Measurements from ENCODE around the gene NAGK. TPM values are rescaled to one million over a fixed set of nuclear protein-coding genes. Genes with fewer than 3 reads are reported as not detected.

NAGK gene
- total RNA-seq, 2 experiments from 2014 or later = 97.8 to 211 TPM

DNA sequence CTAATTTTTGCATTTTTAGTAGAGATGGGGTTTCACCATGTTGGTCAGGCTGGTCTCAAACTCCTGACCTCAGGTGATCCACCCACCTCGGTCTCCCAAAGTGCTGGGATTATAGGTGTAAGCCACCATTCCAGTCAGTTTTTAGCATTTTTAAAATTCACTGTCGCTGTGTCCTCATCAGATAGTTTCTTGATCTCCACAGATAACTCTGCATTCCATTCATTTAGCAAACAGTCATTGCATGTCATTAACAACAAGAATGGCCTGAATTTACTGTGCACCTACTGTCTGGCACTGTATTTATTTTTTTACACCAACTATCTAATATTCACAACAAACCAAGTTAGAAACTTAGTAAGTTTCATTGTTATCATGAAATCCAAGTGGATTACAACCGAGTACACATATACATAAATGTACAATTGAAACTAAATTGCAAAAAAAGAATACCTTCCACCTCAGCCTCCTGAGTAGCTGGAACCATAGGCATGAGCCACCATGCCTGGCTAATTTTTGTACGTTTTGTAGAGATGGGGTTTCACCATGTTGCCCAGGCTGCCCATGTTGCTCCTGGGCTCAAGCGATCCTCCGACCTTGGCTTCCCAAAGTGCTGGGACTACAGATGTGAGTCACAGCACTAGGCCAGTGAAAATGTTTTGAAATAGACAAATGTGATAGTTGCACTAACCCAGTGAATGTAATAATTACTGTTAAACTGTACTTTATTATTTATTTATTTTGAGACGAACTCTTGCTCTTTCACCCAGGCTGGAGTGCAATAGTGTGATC lies 57.3 kb downstream of the NAGK start:
- CTCF ChIA-PET (ENCODE audit: unreplicated experiment) = no interaction called here
- no peak for DNase-seq (ENCODE audit: low spot score)
- POLR2A ChIA-PET = interaction anchor here (0.7 to 1.8 kb wide), 3 partner anchors 10 to 433 kb away, joined by 3 to 8 read pairs (median 5); no protein-coding TSS in a partner anchor
- no peak overlapping the region for H3K4me3 ChIP-seq (ENCODE audit: low read depth, low read length, poor library complexity, severe bottlenecking)
- H3K79me2 ChIP-seq (ENCODE audit: insufficient read depth, low read depth, low read length) = peaks cover 47% of the 10 kb centered on the region
- H4K20me1 ChIP-seq (ENCODE audit: insufficient read depth, low read length) = no peaks in the 10 kb centered on the region
- no peaks in the 10 kb centered on the region for H3K9me2 ChIP-seq (ENCODE audit: insufficient read depth, low read length)
- intact Hi-C loops (cut with micrococcal nuclease; ENCODE audit: unreplicated experiment) = no loop called here
- H2AFZ ChIP-seq (ENCODE audit: low read length) = no peak overlapping the region
- H3K36me3 ChIP-seq (ENCODE audit: insufficient read depth, low read length) = peaks cover 58% of the 10 kb centered on the region
- peaks cover 18% of the 10 kb centered on the region for H3K4me1 ChIP-seq (ENCODE audit: insufficient read depth, low read length, poor library complexity, severe bottlenecking)
- H3K9me3 ChIP-seq (ENCODE audit: low read length) = no peaks in the 10 kb centered on the region
- BruUV-seq (replicated peaks) = no TSS peak
- H3K4me2 ChIP-seq (ENCODE audit: low read length) = no peak overlapping the region
- TF ChIP-seq, protein P1, sequence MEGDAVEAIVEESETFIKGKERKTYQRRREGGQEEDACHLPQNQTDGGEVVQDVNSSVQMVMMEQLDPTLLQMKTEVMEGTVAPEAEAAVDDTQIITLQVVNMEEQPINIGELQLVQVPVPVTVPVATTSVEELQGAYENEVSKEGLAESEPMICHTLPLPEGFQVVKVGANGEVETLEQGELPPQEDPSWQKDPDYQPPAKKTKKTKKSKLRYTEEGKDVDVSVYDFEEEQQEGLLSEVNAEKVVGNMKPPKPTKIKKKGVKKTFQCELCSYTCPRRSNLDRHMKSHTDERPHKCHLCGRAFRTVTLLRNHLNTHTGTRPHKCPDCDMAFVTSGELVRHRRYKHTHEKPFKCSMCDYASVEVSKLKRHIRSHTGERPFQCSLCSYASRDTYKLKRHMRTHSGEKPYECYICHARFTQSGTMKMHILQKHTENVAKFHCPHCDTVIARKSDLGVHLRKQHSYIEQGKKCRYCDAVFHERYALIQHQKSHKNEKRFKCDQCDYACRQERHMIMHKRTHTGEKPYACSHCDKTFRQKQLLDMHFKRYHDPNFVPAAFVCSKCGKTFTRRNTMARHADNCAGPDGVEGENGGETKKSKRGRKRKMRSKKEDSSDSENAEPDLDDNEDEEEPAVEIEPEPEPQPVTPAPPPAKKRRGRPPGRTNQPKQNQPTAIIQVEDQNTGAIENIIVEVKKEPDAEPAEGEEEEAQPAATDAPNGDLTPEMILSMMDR (conservative IDR thresholded peaks at IDR 0.05; ENCODE audit: low read length) = no peak
- no peak for TF ChIP-seq EZH2phosphoT487 (IDR thresholded peaks at IDR 0.05; ENCODE audit: borderline replicate concordance, low read depth, low read length)
- H3K27ac ChIP-seq (ENCODE audit: low read depth, low read length, poor library complexity, severe bottlenecking) = no peak overlapping the region

DNA sequence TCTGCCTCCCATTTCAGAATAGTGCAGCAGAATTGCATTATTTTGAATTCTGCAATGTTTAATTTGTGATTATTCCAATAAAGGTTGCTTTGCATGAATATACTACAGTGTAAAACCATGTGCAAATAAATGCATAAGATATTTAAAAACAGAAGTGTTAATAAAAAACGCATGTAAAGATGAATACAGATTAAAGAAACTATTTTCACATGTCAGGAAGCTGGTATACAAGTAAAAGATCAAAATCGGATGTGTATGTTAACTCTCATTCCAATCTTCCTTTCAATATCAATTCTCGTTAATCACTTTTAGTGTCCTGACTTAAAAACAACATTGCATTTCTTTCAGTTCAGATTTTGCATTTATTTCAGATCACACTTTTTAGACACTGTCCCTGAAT lies 58.5 kb downstream of the NAGK start:
- Histone ChIP-seq H3K27ac (ENCODE audit: low read depth, low read length, poor library complexity, severe bottlenecking) (no peak overlapping the region), H3K36me3 (ENCODE audit: insufficient read depth, low read length) (peaks cover 46% of the 10 kb centered on the region), H3K9me2 (ENCODE audit: insufficient read depth, low read length) (no peaks in the 10 kb centered on the region), H3K4me2 (ENCODE audit: low read length) (peak overlapping the region; percentile 29), H2AFZ (ENCODE audit: low read length) (no peak overlapping the region), H4K20me1 (ENCODE audit: insufficient read depth, low read length) (peaks cover 3% of the 10 kb centered on the region; the same call in 1 of the 2 replicates), H3K79me2 (ENCODE audit: insufficient read depth, low read depth, low read length) (peaks cover 59% of the 10 kb centered on the region), H3K9me3 (ENCODE audit: low read length) (no peaks in the 10 kb centered on the region), H3K4me1 (ENCODE audit: insufficient read depth, low read length, poor library complexity, severe bottlenecking) (peaks cover 25% of the 10 kb centered on the region), H3K4me3 (ENCODE audit: low read depth, low read length, poor library complexity, severe bottlenecking) (no peak overlapping the region)
- no peak for DNase-seq (ENCODE audit: low spot score)
- POLR2A ChIA-PET = interaction anchor here (0.6 to 1.8 kb wide), 3 partner anchors 9 to 872 kb away, joined by 3 to 8 read pairs (median 4); no protein-coding TSS in a partner anchor
- no TSS peak for BruUV-seq (replicated peaks)
- TF ChIP-seq EZH2phosphoT487 (IDR thresholded peaks at IDR 0.05; ENCODE audit: borderline replicate concordance, low read depth, low read length) = no peak
- TF ChIP-seq, protein P1 (conservative IDR thresholded peaks at IDR 0.05; ENCODE audit: low read length) = no peak
- intact Hi-C loops (cut with micrococcal nuclease; ENCODE audit: unreplicated experiment) = loop anchor here (1.0 kb wide), 1 partner anchor 45 kb away; no protein-coding TSS in a partner anchor
- CTCF ChIA-PET (ENCODE audit: unreplicated experiment) = interaction anchor here (0.5 kb wide), 1 partner anchor 126 kb away, joined by 3 read pairs; no protein-coding TSS in a partner anchor

Other genes with a start within 250 kb of the NAGK start
- gene CLEC4F, start 248.0 kb upstream of the NAGK start, total RNA-seq (2014; rRNA removed; shearing (Covaris generic)) = not detected in 2 replicates
- not detected in 2 replicates for gene CLEC4F, start 248.0 kb upstream of the NAGK start, total RNA-seq (2022)
- not detected in 2 replicates for gene CD207, start 232.8 kb upstream of the NAGK start, total RNA-seq (2014; rRNA removed; shearing (Covaris generic))
- gene CD207, start 232.8 kb upstream of the NAGK start, total RNA-seq (2022) = not detected in 2 replicates
- not detected in 2 replicates for gene VAX2, start 168.1 kb upstream of the NAGK start, total RNA-seq (2014; rRNA removed; shearing (Covaris generic))
- gene VAX2, start 168.1 kb upstream of the NAGK start, total RNA-seq (2022) = not detected in 2 replicates
- not detected in 2 replicates for gene ATP6V1B1, start 132.7 kb upstream of the NAGK start, total RNA-seq (2014; rRNA removed; shearing (Covaris generic))
- not detected in 2 replicates for gene ATP6V1B1, start 132.7 kb upstream of the NAGK start, total RNA-seq (2022)
- gene ANKRD53, start 90.0 kb upstream of the NAGK start, total RNA-seq (2014; rRNA removed; shearing (Covaris generic)) = not detected in 2 replicates
- not detected in 2 replicates for gene ANKRD53, start 90.0 kb upstream of the NAGK start, total RNA-seq (2022)
- gene TEX261, start 73.8 kb upstream of the NAGK start, total RNA-seq (2014; rRNA removed; shearing (Covaris generic)) = 26.7 and 34.5 TPM in 2 replicates
- 45.8 and 57.7 TPM in 2 replicates for gene TEX261, start 73.8 kb upstream of the NAGK start, total RNA-seq (2022)
- 30.8 and 35.4 TPM in 2 replicates for gene MCEE, start 61.6 kb downstream of the NAGK start, total RNA-seq (2014; rRNA removed; shearing (Covaris generic))
- 26.4 and 31.6 TPM in 2 replicates for gene MCEE, start 61.6 kb downstream of the NAGK start, total RNA-seq (2022)
- 18.7 and 31.5 TPM in 2 replicates for gene MPHOSPH10, start 62.0 kb downstream of the NAGK start, total RNA-seq (2014; rRNA removed; shearing (Covaris generic))
- gene MPHOSPH10, start 62.0 kb downstream of the NAGK start, total RNA-seq (2022) = 38.3 and 42.7 TPM in 2 replicates
- gene PAIP2B, start 158.5 kb downstream of the NAGK start, total RNA-seq (2014; rRNA removed; shearing (Covaris generic)) = 2.6 and 3.0 TPM in 2 replicates
- gene PAIP2B, start 158.5 kb downstream of the NAGK start, total RNA-seq (2022) = 6.9 and 8.2 TPM in 2 replicates

Measured in OCI-LY7 (cell line).